PC-9 (cell line): ENCODE data around the gene RRP15. TPM values are rescaled to one million over a fixed set of nuclear protein-coding genes. Genes with fewer than 3 reads are reported as not detected.

ENCODE experiments used
- BruUV-seq: library from RNA; stranded (reverse); fragments of 400-500 nt; replicated peaks from 2 replicates; lab custom pipeline; 2021; lab: Mats Ljungman, UMichigan
- CTCF ChIA-PET: fragments of 300-600 bp; sonication (Branson Sonifier 250); formaldehyde crosslinking; loops from one replicate; lab custom pipeline; 2022; ENCODE audit warnings: antibody characterized with exemption; lab: Charles Lee
- POLR2A ChIA-PET: fragments of 300-600 bp; sonication (Branson Sonifier 250); formaldehyde crosslinking; loops from one replicate; lab custom pipeline; 2022; ENCODE audit warnings: antibody characterized with exemption; ENCODE audit not compliant: unreplicated experiment; lab: Charles Lee
- DNase-seq, 2 experiments: peaks; one replicate each; pipeline versions ENCODE4 v3.0.0 to v3.0.0-alpha.2; 2015 to 2022; ENCODE audit warnings: mixed read lengths in 1 of 2
- H2AFZ ChIP-seq: fragments of 200-600 bp; sonication (generic); 2 replicates; pipeline ENCODE4 v1.8.1; 2017; ENCODE audit warnings: antibody characterized with exemption
- H3F3A ChIP-seq: fragments of 200-600 bp; sonication (generic); 2 replicates; pipeline ENCODE4 v1.8.1; 2017; ENCODE audit warnings: antibody characterized with exemption, mild to moderate bottlenecking, low read depth; ENCODE audit not compliant: insufficient read depth
- H3K27ac ChIP-seq: fragments of 200-600 bp; sonication (generic); 2 replicates; pipeline ENCODE4 v1.6.1; 2016; ENCODE audit warnings: mixed run types
- H3K27me3 ChIP-seq: fragments of 200-600 bp; sonication (generic); 2 replicates; pipeline ENCODE4 v1.6.1; 2016; ENCODE audit warnings: low read depth, mixed run types; ENCODE audit not compliant: insufficient read depth
- H3K36me3 ChIP-seq: fragments of 200-600 bp; sonication (generic); 2 replicates; pipeline ENCODE4 v1.6.1; 2016; ENCODE audit warnings: low read depth, mixed run types
- H3K4me1 ChIP-seq: fragments of 200-600 bp; sonication (generic); replicated peaks from 2 replicates; pipeline ENCODE4 v1.6.1; 2016; ENCODE audit warnings: mixed run types; ENCODE audit not compliant: insufficient read depth
- H3K4me2 ChIP-seq: fragments of 200-600 bp; sonication (generic); 2 replicates; pipeline ENCODE4 v1.6.1; 2017; ENCODE audit warnings: mixed run types
- H3K4me3 ChIP-seq: fragments of 200-600 bp; sonication (generic); 2 replicates; pipeline ENCODE4 v1.6.1; 2016; ENCODE audit warnings: mixed run types
- H3K79me2 ChIP-seq: fragments of 200-600 bp; sonication (generic); 2 replicates; pipeline ENCODE4 v1.6.1; 2017; ENCODE audit warnings: low read depth, mixed run types
- H3K9me2 ChIP-seq: fragments of 200-600 bp; sonication (generic); 2 replicates; pipeline ENCODE4 v1.8.1; 2017; ENCODE audit warnings: mild to moderate bottlenecking; ENCODE audit not compliant: insufficient read depth
- H3K9me3 ChIP-seq: fragments of 200-600 bp; sonication (generic); 2 replicates; pipeline ENCODE4 v1.8.1; 2016; ENCODE audit warnings: low read depth; ENCODE audit not compliant: insufficient read depth
- H4K20me1 ChIP-seq: fragments of 200-600 bp; sonication (generic); 2 replicates; pipeline ENCODE4 v1.8.1; 2017; ENCODE audit not compliant: insufficient read depth
- CTCF ChIP-seq: fragments of 200-600 bp; sonication (generic); conservative IDR thresholded peaks from 2 replicates; pipeline ENCODE4 v1.6.1; 2017; ENCODE audit warnings: mixed run types, antibody characterized with exemption, mild to moderate bottlenecking, moderate library complexity
- EZH2 ChIP-seq: fragments of 200-600 bp; sonication (generic); IDR thresholded peaks from 2 replicates; pipeline ENCODE4 v1.8.0; 2017; ENCODE audit warnings: antibody characterized with exemption, low read depth
- intact Hi-C: fragments of 100-400 bp; cut with micrococcal nuclease; formaldehyde crosslinking; loops from one replicate; pipeline ENCODE4 v1.10.0; 2022; ENCODE audit not compliant: unreplicated experiment
- total RNA-seq: library from RNA; stranded (reverse); gene quantifications from 2 replicates; pipeline ENCODE4 v1.2.3, GENCODE V29; 2021

Gene RRP15
- total RNA-seq, 1 experiment from 2014 or later = 24.9 TPM

GRCh38 chr1:218342091-218342490, 57.0 kb downstream of the RRP15 start:
- no peak for DNase-seq
- no peaks in the 10 kb centered on the region for H4K20me1 ChIP-seq
- H3K9me2 ChIP-seq = no peaks in the 10 kb centered on the region
- H3K27me3 ChIP-seq = no peaks in the 10 kb centered on the region
- no peak overlapping the region for H2AFZ ChIP-seq
- no peak overlapping the region for H3K27ac ChIP-seq
- ChIA-PET POLR2A (no interaction called here), CTCF (no interaction called here)
- no peaks in the 10 kb centered on the region for H3K36me3 ChIP-seq
- no peak overlapping the region for H3K4me2 ChIP-seq
- no peak overlapping the region for H3K4me3 ChIP-seq
- H3K79me2 ChIP-seq = peaks cover 32% of the 10 kb centered on the region
- H3K9me3 ChIP-seq = no peaks in the 10 kb centered on the region
- TF ChIP-seq CTCF = no peak
- no peak for TF ChIP-seq EZH2
- BruUV-seq = no TSS peak
- intact Hi-C loops = no loop called here
- H3K4me1 ChIP-seq = peaks cover 20% of the 10 kb centered on the region
- peaks cover 19% of the 10 kb centered on the region; the same call in 1 of the 2 replicates for H3F3A ChIP-seq

DNA sequence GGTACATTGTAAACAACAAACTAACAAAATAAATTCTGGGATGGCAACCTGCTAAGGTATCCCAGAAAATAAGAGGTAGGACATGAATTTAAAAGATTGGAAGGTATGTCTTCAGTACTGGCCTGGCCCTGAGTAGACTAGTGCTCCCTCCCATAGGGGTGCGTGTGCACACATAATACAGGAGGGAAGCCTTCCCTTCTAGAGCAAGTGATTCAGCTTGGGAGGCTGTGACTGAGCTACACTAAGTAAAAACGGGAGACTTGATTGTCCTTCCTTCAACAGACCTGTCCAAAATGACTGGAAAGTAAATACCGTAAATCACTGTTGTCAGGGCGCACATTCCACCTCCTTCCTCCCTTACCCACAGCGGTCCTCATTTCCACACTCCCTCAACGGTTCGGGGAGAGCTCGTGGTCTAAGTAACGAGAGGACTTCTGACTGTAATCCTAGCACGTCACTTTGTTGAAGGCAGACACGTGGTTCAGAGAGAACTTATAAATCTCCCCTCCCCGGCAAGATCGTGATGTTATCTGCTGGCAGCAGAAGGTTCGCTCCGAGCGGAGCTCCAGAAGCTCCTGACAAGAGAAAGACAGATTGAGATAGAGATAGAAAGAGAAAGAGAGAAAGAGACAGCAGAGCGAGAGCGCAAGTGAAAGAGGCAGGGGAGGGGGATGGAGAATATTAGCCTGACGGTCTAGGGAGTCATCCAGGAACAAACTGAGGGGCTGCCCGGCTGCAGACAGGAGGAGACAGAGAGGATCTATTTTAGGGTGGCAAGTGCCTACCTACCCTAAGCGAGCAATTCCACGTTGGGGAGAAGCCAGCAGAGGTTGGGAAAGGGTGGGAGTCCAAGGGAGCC, 60.0 kb downstream of the RRP15 start, which contains the start of gene TGFB2:
TSS of gene TGFB2 (plus strand) at position 523 of the 859 bp plus-strand sequence. CDS start 1,366 bp downstream, outside the sequence.
- BruUV-seq = TSS peak; percentile 61
- H4K20me1 ChIP-seq = no peaks in the 10 kb centered on the region
- H3K36me3 ChIP-seq = no peaks in the 10 kb centered on the region
- ChIA-PET POLR2A (interaction anchor here (0.5 to 2.0 kb wide), 27 partner anchors 9 to 1680 kb away, joined by 3 to 40 read pairs (median 6); no protein-coding TSS in a partner anchor), CTCF (interaction anchor here (1.0 kb wide), 1 partner anchor 722 kb away, joined by 3 read pairs; no protein-coding TSS in a partner anchor)
- H3K27ac ChIP-seq = peak within 1 kb of the TSS; percentile 85
- no peaks in the 10 kb centered on the region for H3K9me2 ChIP-seq
- DNase-seq = peak; percentile 82 to 89
- peaks cover 28% of the 10 kb centered on the region for H3F3A ChIP-seq
- intact Hi-C loops = loop anchor here (1.0 to 5.0 kb wide), 8 partner anchors 35 to 827 kb away; partner anchors contain the start of gene LYPLAL1
- TF ChIP-seq CTCF (no peak), EZH2 (no peak)
- peak within 1 kb of the TSS; percentile 91 for H3K4me2 ChIP-seq
- peaks cover 61% of the 10 kb centered on the region for H3K79me2 ChIP-seq
- peaks cover 32% of the 10 kb centered on the region for H3K4me1 ChIP-seq
- H3K27me3 ChIP-seq = no peaks in the 10 kb centered on the region
- H3K4me3 ChIP-seq = peak within 1 kb of the TSS; percentile 98
- H3K9me3 ChIP-seq = no peaks in the 10 kb centered on the region
- H2AFZ ChIP-seq = peak within 1 kb of the TSS; percentile 82

DNA sequence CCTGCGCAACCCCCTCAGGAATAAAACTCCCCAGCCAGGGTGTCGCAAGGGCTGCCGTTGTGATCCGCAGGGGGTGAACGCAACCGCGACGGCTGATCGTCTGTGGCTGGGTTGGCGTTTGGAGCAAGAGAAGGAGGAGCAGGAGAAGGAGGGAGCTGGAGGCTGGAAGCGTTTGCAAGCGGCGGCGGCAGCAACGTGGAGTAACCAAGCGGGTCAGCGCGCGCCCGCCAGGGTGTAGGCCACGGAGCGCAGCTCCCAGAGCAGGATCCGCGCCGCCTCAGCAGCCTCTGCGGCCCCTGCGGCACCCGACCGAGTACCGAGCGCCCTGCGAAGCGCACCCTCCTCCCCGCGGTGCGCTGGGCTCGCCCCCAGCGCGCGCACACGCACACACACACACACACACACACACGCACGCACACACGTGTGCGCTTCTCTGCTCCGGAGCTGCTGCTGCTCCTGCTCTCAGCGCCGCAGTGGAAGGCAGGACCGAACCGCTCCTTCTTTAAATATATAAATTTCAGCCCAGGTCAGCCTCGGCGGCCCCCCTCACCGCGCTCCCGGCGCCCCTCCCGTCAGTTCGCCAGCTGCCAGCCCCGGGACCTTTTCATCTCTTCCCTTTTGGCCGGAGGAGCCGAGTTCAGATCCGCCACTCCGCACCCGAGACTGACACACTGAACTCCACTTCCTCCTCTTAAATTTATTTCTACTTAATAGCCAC, 60.7 kb downstream of the RRP15 start:
- intact Hi-C loops = loop anchor here (1.0 to 5.0 kb wide), 8 partner anchors 34 to 826 kb away; partner anchors contain the start of gene LYPLAL1
- Histone ChIP-seq H3K9me3 (no peaks in the 10 kb centered on the region), H3K4me1 (peaks cover 40% of the 10 kb centered on the region), H3K79me2 (peaks cover 69% of the 10 kb centered on the region), H3K4me2 (peak overlapping the region; percentile 91), H3K27ac (peak overlapping the region; percentile 85), H3F3A (peaks cover 28% of the 10 kb centered on the region), H3K4me3 (peak overlapping the region; percentile 98), H4K20me1 (no peaks in the 10 kb centered on the region), H3K9me2 (no peaks in the 10 kb centered on the region), H2AFZ (peak overlapping the region; percentile 82), H3K27me3 (no peaks in the 10 kb centered on the region), H3K36me3 (no peaks in the 10 kb centered on the region)
- POLR2A ChIA-PET = interaction anchor here (0.5 to 2.0 kb wide), 19 partner anchors 31 to 721 kb away, joined by 3 to 40 read pairs (median 5); no protein-coding TSS in a partner anchor
- peak; percentile 51 to 64 for DNase-seq
- BruUV-seq = no TSS peak
- no peak for TF ChIP-seq CTCF
- TF ChIP-seq EZH2 = no peak
- CTCF ChIA-PET = interaction anchor here (0.6 kb wide), 1 partner anchor 1221 kb away, joined by 5 read pairs; no protein-coding TSS in a partner anchor
